CD4-positive, CD25-positive, alpha-beta regulatory T cell (primary cell): Measurements from ENCODE around the gene EPHA7. TPM values are rescaled to one million over a fixed set of nuclear protein-coding genes. Genes with fewer than 3 reads are reported as not detected.

Experiments used
- ATAC-seq, 2 donors: fragments of 150-1000 bp; cut with Tn5 transposase; one replicate each; pipeline ENCODE4 v1.10.0; 2021; ENCODE audit warnings: low read depth in 2 of 2, moderate number of reproducible peaks in 2 of 2, moderate library complexity in 1 of 2
- DNase-seq, 3 donors: peaks; one replicate each; pipeline versions ENCODE4 v3.0.0 to v3.0.0-alpha.2; 2012 to 2022; ENCODE audit warnings: mixed read lengths in 1 of 3
- H3K27ac ChIP-seq: one replicate; pipeline ENCODE4 v1.7.0; 2013; ENCODE audit warnings: mild to moderate bottlenecking, low read length; ENCODE audit not compliant: insufficient read depth, poor library complexity, severe bottlenecking
- H3K27me3 ChIP-seq: one replicate; pipeline ENCODE4 v1.7.0; 2013; ENCODE audit warnings: low read length; ENCODE audit not compliant: control insufficient read depth, insufficient read depth
- H3K36me3 ChIP-seq: one replicate; pipeline ENCODE4 v1.7.0; 2013; ENCODE audit warnings: mild to moderate bottlenecking, low read length, moderate library complexity; ENCODE audit not compliant: control insufficient read depth, insufficient read depth
- H3K4me1 ChIP-seq: 2 replicates; pipeline ENCODE4 v1.7.0; 2013; ENCODE audit warnings: mild to moderate bottlenecking, low read length; ENCODE audit not compliant: insufficient read depth, control insufficient read depth, poor library complexity, severe bottlenecking
- H3K4me3 ChIP-seq: one replicate; pipeline ENCODE4 v1.7.0; 2013; ENCODE audit warnings: low read depth, mild to moderate bottlenecking, low read length, moderate library complexity
- H3K9me3 ChIP-seq, 2 experiments: 1 replicate in 1 of 2; 2 replicates in 1 of 2; pipeline ENCODE4 v1.7.0; 2013; ENCODE audit warnings: low read length in 2 of 2, mild to moderate bottlenecking in 1 of 2, moderate library complexity in 1 of 2; ENCODE audit not compliant: control insufficient read depth in 2 of 2
- H3K27ac Mint-ChIP-seq, 3 donors: one replicate each; pipeline ENCODE4 v1.8.0; 2020 to 2022; ENCODE audit warnings: mild to moderate bottlenecking in 3 of 3, mixed read lengths in 3 of 3, moderate library complexity in 2 of 3
- H3K27me3 Mint-ChIP-seq: one replicate; pipeline ENCODE4 v1.8.0; 2022; ENCODE audit warnings: mild to moderate bottlenecking, mixed read lengths
- H3K36me3 Mint-ChIP-seq: one replicate; pipeline ENCODE4 v1.8.0; 2020; ENCODE audit warnings: mixed read lengths
- H3K4me1 Mint-ChIP-seq, 4 donors: one replicate each; pipeline ENCODE4 v1.8.0; 2020 to 2022; ENCODE audit warnings: mixed read lengths in 4 of 4, mild to moderate bottlenecking in 1 of 4
- H3K4me3 Mint-ChIP-seq, 4 donors: one replicate each; pipeline ENCODE4 v1.8.0; 2020 to 2022; ENCODE audit warnings: mild to moderate bottlenecking in 4 of 4, mixed read lengths in 4 of 4, moderate library complexity in 3 of 4
- H3K9me3 Mint-ChIP-seq, 7 donors: one replicate each; pipeline ENCODE4 v1.8.0; 2020 to 2022; ENCODE audit warnings: mixed read lengths in 7 of 7, mild to moderate bottlenecking in 3 of 7, moderate library complexity in 2 of 7
- polyA plus RNA-seq, 4 donors: library from polyadenylated mRNA; unstranded; fragments of 300-500 nt; fragmentation: Illumina TruSeq; gene quantifications; one replicate each; pipeline ENCODE4 v1.2.3, GENCODE V29; 2021
- total RNA-seq: library from RNA; stranded (reverse); gene quantifications from one replicate; pipeline ENCODE4 v1.2.3, GENCODE V29; 2022

Gene EPHA7
- total and polyA plus RNA-seq, 5 donors from 2014 or later: not detected

- Histone ChIP-seq H3K9me3 (peaks cover 0 to 8% of the 10 kb centered on the region in 2 experiments), H3K27me3 (no peaks in the 10 kb centered on the region), H3K36me3 (no peaks in the 10 kb centered on the region), H3K4me3 (no peak overlapping the region), H3K27ac (no peak overlapping the region), H3K4me1 (no peaks in the 10 kb centered on the region)
- Mint-ChIP-seq H3K27ac (no peak overlapping the region), H3K4me3 (no peak overlapping the region), H3K36me3 (no peaks in the 10 kb centered on the region), H3K4me1 (peaks cover 0 to 2% (median 0%) of the 10 kb centered on the region in 4 donors), H3K27me3 (no peaks in the 10 kb centered on the region), H3K9me3 (peaks cover 5 to 35% (median 11%) of the 10 kb centered on the region in 7 donors)
- ATAC-seq (no peak), DNase-seq (no peak)
Measured at GRCh38 chr6:93210908-93211307, 208.5 kb downstream of the EPHA7 start.

GRCh38 chr6:93209358-93209757 is 210.0 kb downstream of the EPHA7 start:
- Mint-ChIP-seq H3K4me1 (peaks cover 0 to 2% (median 0%) of the 10 kb centered on the region in 4 donors), H3K9me3 (peaks cover 4 to 46% (median 12%) of the 10 kb centered on the region in 7 donors), H3K27me3 (no peaks in the 10 kb centered on the region), H3K36me3 (no peaks in the 10 kb centered on the region), H3K4me3 (no peak overlapping the region), H3K27ac (no peak overlapping the region)
- Histone ChIP-seq H3K27ac (no peak overlapping the region), H3K4me3 (no peak overlapping the region), H3K27me3 (no peaks in the 10 kb centered on the region), H3K4me1 (no peaks in the 10 kb centered on the region), H3K36me3 (no peaks in the 10 kb centered on the region), H3K9me3 (peaks cover 0 to 3% of the 10 kb centered on the region in 2 experiments)
- DNase-seq (no peak), ATAC-seq (no peak)

DNA sequence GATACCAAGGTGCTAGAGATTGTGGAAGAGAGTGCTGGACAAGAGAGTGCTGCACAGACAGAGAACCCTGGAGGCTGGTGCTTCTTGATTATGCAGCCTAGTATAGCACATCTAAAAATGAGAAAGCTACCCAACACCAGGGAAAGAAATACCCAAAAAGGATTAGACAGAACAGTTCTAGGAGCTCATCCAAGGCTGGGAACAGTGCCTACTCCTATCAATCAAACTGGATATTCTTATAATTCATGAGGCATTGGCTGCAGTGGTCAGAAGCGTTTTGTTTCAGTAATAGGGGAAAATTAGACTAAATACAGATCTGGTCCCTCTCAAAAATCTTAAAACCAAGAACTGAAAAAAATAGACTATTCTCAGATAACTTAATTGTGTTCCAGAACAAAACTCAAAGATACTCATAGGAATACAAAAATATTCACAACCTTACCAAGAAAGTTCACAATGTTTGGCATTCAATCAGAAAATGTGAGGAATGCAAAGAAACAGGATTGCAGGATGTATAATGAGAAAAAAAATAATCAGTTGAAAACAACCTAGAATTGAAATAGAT is 222.9 kb downstream of the EPHA7 start:
- Mint-ChIP-seq H3K4me3 (no peak overlapping the region), H3K4me1 (no peaks in the 10 kb centered on the region), H3K27me3 (no peaks in the 10 kb centered on the region), H3K9me3 (peaks cover 1 to 23% (median 6%) of the 10 kb centered on the region in 7 donors), H3K36me3 (no peaks in the 10 kb centered on the region), H3K27ac (no peak overlapping the region)
- no peak for ATAC-seq
- no peaks in the 10 kb centered on the region for H3K9me3 ChIP-seq
- H3K36me3 ChIP-seq: no peaks in the 10 kb centered on the region
- H3K4me3 ChIP-seq: no peak overlapping the region
- H3K4me1 ChIP-seq: no peaks in the 10 kb centered on the region
- H3K27ac ChIP-seq: no peak overlapping the region
- no peak for DNase-seq
- no peaks in the 10 kb centered on the region for H3K27me3 ChIP-seq

DNA sequence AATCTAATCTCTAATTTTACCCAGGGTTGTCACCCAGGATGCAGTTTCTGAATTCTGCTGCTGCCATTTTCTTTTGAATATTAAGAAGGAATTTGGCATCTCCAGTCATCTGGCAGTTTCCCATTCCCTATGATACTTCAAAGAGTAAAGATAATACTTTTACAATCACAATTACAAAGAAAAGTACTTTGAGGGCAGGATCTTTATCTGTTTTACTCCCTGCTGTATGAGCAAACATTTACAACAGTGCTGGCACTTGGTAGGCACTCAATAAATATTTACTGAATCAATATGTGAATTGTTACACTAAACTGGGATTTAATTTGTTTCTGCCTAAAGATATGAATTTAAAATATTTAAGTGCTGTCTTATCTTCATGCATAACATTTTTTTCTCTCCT is 224.9 kb downstream of the EPHA7 start:
- Histone ChIP-seq H3K9me3 (no peaks in the 10 kb centered on the region), H3K36me3 (no peaks in the 10 kb centered on the region), H3K4me3 (no peak overlapping the region), H3K27me3 (no peaks in the 10 kb centered on the region), H3K27ac (no peak overlapping the region), H3K4me1 (no peaks in the 10 kb centered on the region)
- Mint-ChIP-seq H3K36me3 (no peaks in the 10 kb centered on the region), H3K27ac (no peak overlapping the region), H3K9me3 (peaks cover 0 to 36% (median 6%) of the 10 kb centered on the region in 7 donors), H3K4me3 (no peak overlapping the region), H3K4me1 (no peaks in the 10 kb centered on the region), H3K27me3 (no peaks in the 10 kb centered on the region)
- DNase-seq: no peak
- no peak for ATAC-seq

- Mint-ChIP-seq H3K27ac (no peak overlapping the region), H3K36me3 (no peaks in the 10 kb centered on the region), H3K9me3 (peaks cover 0 to 33% (median 8%) of the 10 kb centered on the region in 7 donors), H3K27me3 (no peaks in the 10 kb centered on the region), H3K4me3 (no peak overlapping the region), H3K4me1 (no peaks in the 10 kb centered on the region)
- H3K27me3 ChIP-seq: no peaks in the 10 kb centered on the region
- no peak for DNase-seq
- no peak for ATAC-seq
- no peaks in the 10 kb centered on the region for H3K4me1 ChIP-seq
- no peaks in the 10 kb centered on the region for H3K9me3 ChIP-seq
- no peak overlapping the region for H3K4me3 ChIP-seq
- H3K36me3 ChIP-seq: no peaks in the 10 kb centered on the region
- H3K27ac ChIP-seq: no peak overlapping the region
Measured at GRCh38 chr6:93193868-93194267, 225.5 kb downstream of the EPHA7 start.
